ENCODE results near the gene FOXN3.

The FOXN3 gene

DNA sequence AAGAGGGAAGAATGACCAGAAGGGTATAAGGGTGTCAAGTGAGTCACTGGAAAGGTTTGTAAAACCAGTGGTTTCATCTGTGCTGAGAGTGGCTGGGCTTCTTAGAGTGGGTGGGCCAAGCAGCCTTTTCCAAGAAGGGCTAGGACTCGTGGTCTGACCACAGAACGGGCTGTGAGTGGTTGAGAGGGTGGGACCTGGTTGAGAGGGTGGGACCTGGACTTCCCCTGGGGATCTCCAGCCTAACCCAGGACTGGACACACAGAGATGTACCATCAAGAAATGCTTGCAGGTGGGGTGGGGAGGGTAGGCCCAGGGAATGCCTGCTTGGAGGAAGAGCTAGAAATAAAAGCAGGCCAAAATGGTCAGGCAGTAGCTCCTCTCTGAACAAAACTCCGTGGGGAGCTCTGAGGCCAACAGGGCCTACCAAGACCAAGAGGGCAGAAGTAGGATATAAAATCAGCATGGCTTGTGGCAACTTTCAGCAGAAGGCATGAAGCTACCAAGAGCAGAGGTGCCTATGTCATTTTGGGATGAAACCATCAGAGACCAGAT is 140.5 kb downstream of the FOXN3 start:
- H3K4me3 ChIP-seq (ENCODE audit: low read length), result no peak overlapping the region
- TF ChIP-seq, protein P1, sequence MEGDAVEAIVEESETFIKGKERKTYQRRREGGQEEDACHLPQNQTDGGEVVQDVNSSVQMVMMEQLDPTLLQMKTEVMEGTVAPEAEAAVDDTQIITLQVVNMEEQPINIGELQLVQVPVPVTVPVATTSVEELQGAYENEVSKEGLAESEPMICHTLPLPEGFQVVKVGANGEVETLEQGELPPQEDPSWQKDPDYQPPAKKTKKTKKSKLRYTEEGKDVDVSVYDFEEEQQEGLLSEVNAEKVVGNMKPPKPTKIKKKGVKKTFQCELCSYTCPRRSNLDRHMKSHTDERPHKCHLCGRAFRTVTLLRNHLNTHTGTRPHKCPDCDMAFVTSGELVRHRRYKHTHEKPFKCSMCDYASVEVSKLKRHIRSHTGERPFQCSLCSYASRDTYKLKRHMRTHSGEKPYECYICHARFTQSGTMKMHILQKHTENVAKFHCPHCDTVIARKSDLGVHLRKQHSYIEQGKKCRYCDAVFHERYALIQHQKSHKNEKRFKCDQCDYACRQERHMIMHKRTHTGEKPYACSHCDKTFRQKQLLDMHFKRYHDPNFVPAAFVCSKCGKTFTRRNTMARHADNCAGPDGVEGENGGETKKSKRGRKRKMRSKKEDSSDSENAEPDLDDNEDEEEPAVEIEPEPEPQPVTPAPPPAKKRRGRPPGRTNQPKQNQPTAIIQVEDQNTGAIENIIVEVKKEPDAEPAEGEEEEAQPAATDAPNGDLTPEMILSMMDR (conservative IDR thresholded peaks at IDR 0.05; ENCODE audit: low read depth, low read length), result no peak
- DNase-seq (ENCODE audit: low read depth), result no peak

DNA sequence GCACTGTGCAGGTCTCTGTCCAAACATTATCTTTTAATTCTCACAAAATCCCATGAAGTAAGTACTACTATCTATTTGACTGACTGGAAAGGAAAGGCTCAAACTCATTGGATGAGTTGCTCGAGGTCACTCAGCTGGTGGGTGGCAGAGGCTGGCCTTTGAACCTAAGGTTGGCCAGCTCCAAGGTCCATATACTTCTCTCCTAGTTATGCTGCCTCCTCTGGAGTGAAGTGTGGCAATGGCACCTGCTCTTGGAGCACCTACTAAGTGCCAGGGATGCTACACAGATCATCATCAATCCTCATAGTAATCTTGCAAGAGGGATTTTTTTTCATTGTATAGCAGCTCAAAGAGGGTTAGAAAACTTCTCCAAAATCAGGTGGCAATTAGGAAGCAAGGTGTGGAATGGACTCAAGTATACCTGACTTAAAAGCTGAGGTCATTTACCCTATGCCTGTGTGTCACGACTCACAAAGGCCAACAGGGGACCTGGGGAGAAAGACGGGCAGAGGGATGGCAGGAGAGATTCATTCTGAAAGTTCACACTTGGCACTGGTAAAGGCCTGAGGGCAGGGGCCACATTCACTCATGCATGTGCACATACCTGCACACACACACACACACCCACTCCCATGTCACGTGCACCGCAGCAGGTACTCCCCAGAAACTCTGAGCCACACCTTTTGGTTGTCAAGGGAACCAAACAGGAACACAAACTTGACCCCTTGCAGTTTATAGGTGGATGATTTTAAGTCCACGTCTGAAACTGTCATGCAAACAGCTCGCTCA is 146.4 kb downstream of the FOXN3 start:
- no peak overlapping the region for H3K4me3 ChIP-seq (ENCODE audit: low read length)
- no peak for DNase-seq (ENCODE audit: low read depth)
- TF ChIP-seq, protein P1 (conservative IDR thresholded peaks at IDR 0.05; ENCODE audit: low read depth, low read length), result no peak

DNA sequence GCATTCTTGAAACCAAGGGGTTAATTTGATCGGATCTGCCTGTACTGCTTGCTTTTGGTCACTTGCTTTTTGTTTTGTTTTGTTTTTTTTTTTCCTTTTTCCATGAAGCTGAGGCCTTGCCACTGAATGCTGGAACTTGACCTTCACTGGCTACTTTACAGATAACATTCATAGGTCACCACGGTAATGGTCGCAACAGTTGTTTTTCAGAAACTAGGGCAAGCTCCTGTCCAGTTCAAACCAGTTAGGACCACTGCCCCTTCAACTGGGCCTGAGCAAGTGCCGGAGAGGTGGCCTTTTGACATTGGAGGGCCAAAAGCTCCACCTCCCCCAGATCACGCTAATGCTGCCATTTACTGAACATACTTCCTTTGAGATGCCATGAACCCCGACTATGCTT is 147.6 kb downstream of the FOXN3 start:
- no peak for DNase-seq (ENCODE audit: low read depth)
- TF ChIP-seq, protein P1 (conservative IDR thresholded peaks at IDR 0.05; ENCODE audit: low read depth, low read length), result no peak
- H3K4me3 ChIP-seq (ENCODE audit: low read length), result no peak overlapping the region

DNA sequence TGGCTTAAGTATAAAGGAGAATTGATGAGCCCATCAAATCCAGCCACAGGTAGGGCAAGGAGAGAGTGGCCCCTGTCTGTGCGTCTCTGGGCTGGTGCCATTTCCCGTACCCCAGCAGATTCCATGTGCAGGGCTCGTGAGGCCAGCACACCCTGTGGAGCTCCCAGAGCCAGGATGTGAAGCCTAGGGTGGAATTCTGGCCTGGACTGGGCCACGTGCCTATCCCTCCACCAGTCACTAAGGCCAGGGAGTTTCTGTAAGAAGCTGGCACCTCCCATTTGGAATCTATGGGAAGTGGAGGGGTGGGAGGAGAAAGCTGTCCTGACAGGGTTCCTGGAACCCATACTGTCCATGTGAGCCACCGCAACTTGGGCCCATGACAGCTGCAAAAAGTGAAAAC is 148.5 kb downstream of the FOXN3 start:
- TF ChIP-seq, protein P1 (conservative IDR thresholded peaks at IDR 0.05; ENCODE audit: low read depth, low read length), result no peak
- no peak for DNase-seq (ENCODE audit: low read depth)
- H3K4me3 ChIP-seq (ENCODE audit: low read length), result no peak overlapping the region

DNA sequence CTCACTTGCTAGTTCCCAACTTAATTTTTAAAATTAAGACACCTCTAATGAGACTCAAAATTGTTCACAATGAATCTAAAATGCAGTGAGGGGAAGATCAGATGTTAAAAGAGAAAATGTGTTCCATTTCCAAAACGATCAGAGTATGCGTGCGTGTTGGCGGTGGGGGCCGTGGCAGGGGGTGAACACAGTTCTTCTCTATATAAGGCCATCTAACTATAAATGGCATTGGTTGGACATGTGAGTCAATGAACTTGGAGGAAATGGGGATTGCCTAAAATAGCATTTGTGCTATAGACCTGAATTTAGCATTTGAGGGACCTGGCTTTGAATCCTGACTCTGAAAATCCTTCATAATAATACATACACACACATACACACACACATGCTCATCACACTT is 149.4 kb downstream of the FOXN3 start:
- no peak overlapping the region for H3K4me3 ChIP-seq (ENCODE audit: low read length)
- TF ChIP-seq, protein P1 (conservative IDR thresholded peaks at IDR 0.05; ENCODE audit: low read depth, low read length), result no peak
- no peak for DNase-seq (ENCODE audit: low read depth)

DNA sequence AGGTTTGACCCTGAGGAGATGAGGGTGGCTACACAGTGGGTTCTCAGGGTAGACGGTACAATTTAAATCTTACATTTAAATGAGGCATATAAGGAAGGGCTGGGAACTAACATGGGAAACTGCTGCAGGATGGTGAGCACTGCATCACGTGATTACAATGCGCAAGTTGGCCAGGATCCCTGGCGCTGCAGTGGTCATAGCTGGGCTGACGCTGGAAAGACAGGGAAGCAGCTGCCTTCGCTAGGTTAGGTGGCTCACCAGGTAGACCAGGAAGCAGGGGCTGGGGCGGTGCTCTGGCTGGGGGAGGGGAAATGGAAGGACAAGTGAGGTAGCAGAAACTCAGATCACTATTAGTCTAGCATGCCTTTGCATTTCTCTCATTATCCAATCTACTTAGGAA is 149.9 kb downstream of the FOXN3 start:
- H3K4me3 ChIP-seq (ENCODE audit: low read length), result no peak overlapping the region
- no peak for DNase-seq (ENCODE audit: low read depth)
- TF ChIP-seq, protein P1 (conservative IDR thresholded peaks at IDR 0.05; ENCODE audit: low read depth, low read length), result no peak

DNA sequence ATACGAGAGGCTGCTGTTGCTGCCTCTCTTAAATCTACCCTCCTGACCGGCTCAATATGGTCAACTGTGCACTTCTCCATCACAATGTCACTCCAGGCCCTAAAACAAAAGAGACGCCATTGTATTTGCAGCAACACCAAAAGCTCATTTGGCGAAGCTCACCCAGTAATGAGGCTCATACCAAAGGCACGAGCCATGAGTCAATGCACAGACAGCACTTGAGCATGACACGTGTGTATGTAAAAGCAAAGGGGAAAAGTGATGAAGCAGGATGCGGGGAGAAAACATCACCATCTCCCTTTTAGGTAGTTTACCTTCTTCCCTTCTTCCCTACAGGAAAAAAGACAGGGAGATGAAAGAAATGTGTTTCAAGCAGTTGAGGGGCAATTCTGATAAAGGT is 150.3 kb downstream of the FOXN3 start:
- H3K4me3 ChIP-seq (ENCODE audit: low read length), result no peak overlapping the region
- no peak for DNase-seq (ENCODE audit: low read depth)
- TF ChIP-seq, protein P1 (conservative IDR thresholded peaks at IDR 0.05; ENCODE audit: low read depth, low read length), result no peak

Data from retinal pigment epithelial cell (primary cell).